Smooth muscle cell (in vitro differentiated cells): Measurements from ENCODE around the gene MGAT1. TPM values are rescaled to one million over a fixed set of nuclear protein-coding genes. Genes with fewer than 3 reads are reported as not detected.

Experiments
- DNase-seq: peaks from one replicate; lab custom pipeline; 2025; ENCODE audit not compliant: unreplicated experiment; lab: John Stamatoyannopoulos, UW
- H2AFZ ChIP-seq: fragments of 200-600 bp; sonication (generic); 2 replicates; pipeline ENCODE4 v1.6.0; 2016; ENCODE audit warnings: antibody characterized with exemption, low read depth, mild to moderate bottlenecking
- H3F3A ChIP-seq: fragments of 200-600 bp; sonication (generic); 2 replicates; pipeline ENCODE4 v1.6.0; 2017; ENCODE audit warnings: antibody characterized with exemption, low read depth
- H3K27ac ChIP-seq: fragments of 200-600 bp; sonication (generic); 2 replicates; pipeline ENCODE4 v1.5.1; 2016; ENCODE audit warnings: low read depth, mild to moderate bottlenecking
- H3K27me3 ChIP-seq: fragments of 200-600 bp; sonication (generic); 2 replicates; pipeline ENCODE4 v1.6.1; 2016; ENCODE audit warnings: low read depth, mild to moderate bottlenecking
- H3K36me3 ChIP-seq: fragments of 200-600 bp; sonication (generic); 2 replicates; pipeline ENCODE4 v1.5.1; 2016; ENCODE audit warnings: low read depth
- H3K4me1 ChIP-seq: fragments of 200-600 bp; sonication (generic); 2 replicates; pipeline ENCODE4 v1.5.1; 2016; ENCODE audit warnings: low read depth
- H3K4me2 ChIP-seq: fragments of 200-600 bp; sonication (generic); 2 replicates; pipeline ENCODE4 v1.6.0; 2016; ENCODE audit warnings: mild to moderate bottlenecking
- H3K4me3 ChIP-seq: fragments of 200-600 bp; sonication (generic); 2 replicates; pipeline ENCODE4 v1.5.1; 2016; ENCODE audit warnings: mild to moderate bottlenecking
- H3K79me2 ChIP-seq: fragments of 200-600 bp; sonication (generic); 2 replicates; pipeline ENCODE4 v1.6.0; 2016; ENCODE audit warnings: low read depth, mild to moderate bottlenecking
- H3K9ac ChIP-seq: fragments of 200-600 bp; sonication (generic); 2 replicates; pipeline ENCODE4 v1.6.0; 2016; ENCODE audit warnings: low read depth
- H3K9me3 ChIP-seq: fragments of 200-600 bp; sonication (generic); replicated peaks from 2 replicates; pipeline ENCODE4 v1.5.1; 2016; ENCODE audit warnings: low read depth
- H4K20me1 ChIP-seq: fragments of 200-600 bp; sonication (generic); 2 replicates; pipeline ENCODE4 v1.6.0; 2016; ENCODE audit warnings: low read depth
- WGBS: methylation state at CpG from one replicate; pipeline ENCODE4 v1.1.7; 2016; ENCODE audit warnings: low lambda C conversion rate; 5-methylcytosine and 5-hydroxymethylcytosine counted together
- polyA plus RNA-seq: library from polyadenylated mRNA; unstranded; fragments of >200 nt; fragmentation: Nextera tagmentation; extraction: Ambion mirVana; gene quantifications from 2 replicates; pipeline ENCODE4 v1.2.1, GENCODE V29; 2016
- total RNA-seq: library from RNA; depleted of rRNA; stranded (reverse); fragments of >200 nt; gene quantifications from 2 replicates; pipeline ENCODE4 v1.2.3, GENCODE V29; 2014
- TF ChIP-seq, protein P1 (sequence below): fragments of 200-600 bp; sonication (generic); IDR thresholded peaks from 2 replicates; pipeline ENCODE4 v1.5.1; 2017; ENCODE audit warnings: borderline replicate concordance, mild to moderate bottlenecking, antibody characterized with exemption; ENCODE audit not compliant: insufficient read depth, poor library complexity, severe bottlenecking

Gene MGAT1
- total and polyA plus RNA-seq, 2 experiments from 2014 or later: 128 to 161 TPM

DNA sequence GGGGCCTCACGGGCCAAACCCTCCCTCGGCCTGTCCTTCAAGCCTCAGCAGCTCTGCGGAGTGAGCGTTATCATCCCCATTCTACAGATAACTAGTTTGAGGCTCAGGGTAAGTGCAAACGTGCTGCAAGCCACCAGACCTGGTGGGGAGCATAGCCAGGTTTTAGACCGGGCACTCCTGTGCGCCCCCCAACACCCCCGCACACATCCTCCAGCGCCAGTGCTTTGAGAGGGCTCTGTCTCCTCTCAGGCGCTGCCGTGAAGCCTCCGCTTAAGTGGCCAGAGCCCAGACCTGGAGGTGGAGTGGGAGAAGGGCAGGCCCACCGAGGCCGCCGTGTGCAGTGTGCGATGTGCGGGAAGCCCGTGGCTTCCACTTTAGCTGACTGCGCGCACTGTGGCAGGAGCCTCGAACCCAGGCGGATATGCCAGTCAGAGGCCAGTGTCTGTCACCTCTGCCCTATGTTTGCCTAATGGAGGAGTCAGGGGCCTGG is 1.6 kb upstream of the MGAT1 start:
- H3K9ac ChIP-seq: no peak overlapping the region
- DNase-seq: no peak
- peak overlapping the region; percentile 98 for H3K4me2 ChIP-seq
- H3K9me3 ChIP-seq: no peaks in the 10 kb centered on the region
- 94% methylated on average over 22 of the region's 22 CpGs for WGBS
- peaks cover 44% of the 10 kb centered on the region for H3K4me1 ChIP-seq
- peaks cover 5% of the 10 kb centered on the region for H3F3A ChIP-seq
- no peak overlapping the region for H3K4me3 ChIP-seq
- no peak overlapping the region for H2AFZ ChIP-seq
- H3K36me3 ChIP-seq: no peaks in the 10 kb centered on the region
- TF ChIP-seq, protein P1, sequence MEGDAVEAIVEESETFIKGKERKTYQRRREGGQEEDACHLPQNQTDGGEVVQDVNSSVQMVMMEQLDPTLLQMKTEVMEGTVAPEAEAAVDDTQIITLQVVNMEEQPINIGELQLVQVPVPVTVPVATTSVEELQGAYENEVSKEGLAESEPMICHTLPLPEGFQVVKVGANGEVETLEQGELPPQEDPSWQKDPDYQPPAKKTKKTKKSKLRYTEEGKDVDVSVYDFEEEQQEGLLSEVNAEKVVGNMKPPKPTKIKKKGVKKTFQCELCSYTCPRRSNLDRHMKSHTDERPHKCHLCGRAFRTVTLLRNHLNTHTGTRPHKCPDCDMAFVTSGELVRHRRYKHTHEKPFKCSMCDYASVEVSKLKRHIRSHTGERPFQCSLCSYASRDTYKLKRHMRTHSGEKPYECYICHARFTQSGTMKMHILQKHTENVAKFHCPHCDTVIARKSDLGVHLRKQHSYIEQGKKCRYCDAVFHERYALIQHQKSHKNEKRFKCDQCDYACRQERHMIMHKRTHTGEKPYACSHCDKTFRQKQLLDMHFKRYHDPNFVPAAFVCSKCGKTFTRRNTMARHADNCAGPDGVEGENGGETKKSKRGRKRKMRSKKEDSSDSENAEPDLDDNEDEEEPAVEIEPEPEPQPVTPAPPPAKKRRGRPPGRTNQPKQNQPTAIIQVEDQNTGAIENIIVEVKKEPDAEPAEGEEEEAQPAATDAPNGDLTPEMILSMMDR: no peak
- no peaks in the 10 kb centered on the region for H3K27me3 ChIP-seq
- no peak overlapping the region for H3K27ac ChIP-seq
- H4K20me1 ChIP-seq: peaks cover 30% of the 10 kb centered on the region
- peaks cover 72% of the 10 kb centered on the region for H3K79me2 ChIP-seq

GRCh38 chr5:180803181-180804128 is 849 bp upstream of the MGAT1 start:
- H3K4me2 ChIP-seq: peak overlapping the region; percentile 98
- peaks cover 37% of the 10 kb centered on the region for H4K20me1 ChIP-seq
- H3K4me1 ChIP-seq: peaks cover 37% of the 10 kb centered on the region
- H3K27ac ChIP-seq: peak overlapping the region; percentile 98
- 53% methylated on average over 41 of the region's 41 CpGs for WGBS
- H3K79me2 ChIP-seq: peaks cover 72% of the 10 kb centered on the region
- no peak for DNase-seq
- H3K9me3 ChIP-seq: no peaks in the 10 kb centered on the region
- H3K4me3 ChIP-seq: peak overlapping the region; percentile 99
- TF ChIP-seq, protein P1: no peak
- H3K36me3 ChIP-seq: no peaks in the 10 kb centered on the region
- H3F3A ChIP-seq: peaks cover 9% of the 10 kb centered on the region
- H2AFZ ChIP-seq: no peak overlapping the region
- peak overlapping the region; percentile 72 for H3K9ac ChIP-seq
- H3K27me3 ChIP-seq: no peaks in the 10 kb centered on the region

DNA sequence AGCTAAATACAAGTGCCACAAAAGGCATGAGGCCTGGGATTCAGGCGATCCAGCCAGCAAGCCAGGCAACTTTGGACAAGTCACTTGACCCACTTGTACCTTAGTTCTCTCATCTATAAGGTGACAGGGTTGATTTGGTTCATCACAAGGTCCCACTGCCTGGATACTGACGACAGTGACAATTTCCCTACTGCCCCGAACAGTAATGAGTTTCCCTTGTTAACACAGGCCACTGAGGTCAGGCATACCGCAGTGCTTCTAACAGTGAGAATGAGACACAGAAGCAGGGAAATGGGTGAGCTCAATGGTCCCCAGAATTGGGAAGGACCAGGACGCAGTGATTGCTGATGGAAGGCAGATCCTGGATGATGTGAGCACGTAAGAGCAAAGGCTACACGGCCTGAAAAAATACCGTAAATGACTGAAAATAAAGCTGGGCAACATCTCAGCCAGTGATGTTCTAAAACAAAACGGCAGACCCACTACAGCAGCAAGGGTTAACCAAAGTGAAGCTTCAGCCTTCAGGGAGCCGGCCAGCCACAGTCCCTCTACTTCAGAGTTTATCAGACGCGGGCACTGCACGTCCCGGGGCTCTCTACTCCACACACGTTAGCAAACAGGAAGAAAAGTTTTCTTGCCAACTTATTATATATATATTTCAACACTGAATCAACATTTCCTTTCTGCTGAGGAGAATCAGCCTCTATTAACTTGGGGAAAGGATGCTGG is 846 bp downstream of the MGAT1 start:
- Histone ChIP-seq H3K4me1 (peaks cover 26% of the 10 kb centered on the region), H2AFZ (no peak overlapping the region), H3K9me3 (no peaks in the 10 kb centered on the region), H3K27ac (peak overlapping the region; percentile 98), H3K79me2 (peaks cover 72% of the 10 kb centered on the region), H3K27me3 (no peaks in the 10 kb centered on the region), H4K20me1 (peaks cover 54% of the 10 kb centered on the region), H3K4me2 (peak overlapping the region; percentile 98), H3F3A (peaks cover 9% of the 10 kb centered on the region), H3K9ac (peak overlapping the region; percentile 99), H3K36me3 (no peaks in the 10 kb centered on the region), H3K4me3 (peak overlapping the region; percentile 99)
- WGBS: 25% methylated on average over 15 of the region's 15 CpGs
- DNase-seq: no peak
- TF ChIP-seq, protein P1: no peak
